Ectodermal cell (in vitro differentiated cells): Measurements from ENCODE around the gene VSTM2L. TPM values are rescaled to one million over a fixed set of nuclear protein-coding genes. Genes with fewer than 3 reads are reported as not detected.
A peak's percentile ranks its signal among the peaks of the same experiment; 100 is the strongest.
"Not testable (repeated sequence)": the region's sequence is repeated elsewhere in the genome, so short reads cannot be mapped to it uniquely, and the experiment has no call there.

Experiments used
- H3K27ac ChIP-seq: 2 replicates; pipeline ENCODE4 v1.7.0; 2013; ENCODE audit warnings: mild to moderate bottlenecking, low read depth, low read length; ENCODE audit not compliant: insufficient read depth, poor library complexity, severe bottlenecking
- H3K27me3 ChIP-seq: 2 replicates; pipeline ENCODE4 v1.7.0; 2013; ENCODE audit warnings: mild to moderate bottlenecking, low read length; ENCODE audit not compliant: insufficient read depth, control insufficient read depth, poor library complexity, severe bottlenecking
- H3K36me3 ChIP-seq: one replicate; pipeline ENCODE4 v1.7.0; 2013; ENCODE audit warnings: low read length; ENCODE audit not compliant: control insufficient read depth, insufficient read depth
- H3K4me1 ChIP-seq: one replicate; pipeline ENCODE4 v1.7.0; 2013; ENCODE audit warnings: low read length; ENCODE audit not compliant: control insufficient read depth, insufficient read depth
- H3K4me3 ChIP-seq: 2 replicates; pipeline ENCODE4 v1.7.0; 2013; ENCODE audit warnings: low read depth, low read length, control low read depth; ENCODE audit not compliant: insufficient read depth
- H3K9me3 ChIP-seq: 2 replicates; pipeline ENCODE4 v1.7.0; 2013; ENCODE audit warnings: mild to moderate bottlenecking, low read length, moderate library complexity; ENCODE audit not compliant: control insufficient read depth
- WGBS, 2 experiments: methylation state at CpG; one replicate each; pipeline ENCODE4 v1.1.7; 2013; ENCODE audit warnings: missing lambda C conversion rate in 2 of 2; 5-methylcytosine and 5-hydroxymethylcytosine counted together
- polyA plus RNA-seq, 4 experiments: library from polyadenylated mRNA; stranded (reverse); fragments of 50-300 nt; gene quantifications; one replicate each; pipeline ENCODE4 v1.2.3, GENCODE V29; 2013

Gene VSTM2L
- 16.8 TPM for polyA plus RNA-seq (2013, experiment 1 of 4)
- 17.7 TPM for polyA plus RNA-seq (2013, experiment 2 of 4)
- polyA plus RNA-seq (2013, experiment 3 of 4), result 24.9 TPM
- 31.2 TPM for polyA plus RNA-seq (2013, experiment 4 of 4)

GRCh38 chr20:37902504-37903313 lies at the start of gene VSTM2L:
VSTM2L (plus strand) TSS chr20:37903127; CDS start chr20:37903351, 224 bp downstream.
- Histone ChIP-seq H3K27ac (no peak within 1 kb of the TSS), H3K4me1 (peaks cover 34% of the 10 kb centered on the region), H3K27me3 (peaks cover 20% of the 10 kb centered on the region), H3K4me3 (peak within 1 kb of the TSS; percentile 53), H3K9me3 (no peaks in the 10 kb centered on the region), H3K36me3 (no peaks in the 10 kb centered on the region)
- 4% methylated on average over 71 of the region's 71 CpGs for WGBS, 2 experiments

GRCh38 chr20:37853823-37854375 lies 49.0 kb upstream of the VSTM2L start:
- Histone ChIP-seq H3K27ac (no peak overlapping the region), H3K9me3 (no peaks in the 10 kb centered on the region), H3K27me3 (no peaks in the 10 kb centered on the region), H3K4me3 (no peak overlapping the region), H3K4me1 (peaks cover 3% of the 10 kb centered on the region), H3K36me3 (no peaks in the 10 kb centered on the region)
- 97 to 100% methylated on average over 2 of the region's 2 CpGs for WGBS, 2 experiments

- not testable (repeated sequence) for H3K36me3 ChIP-seq, H3K27me3 ChIP-seq, H3K27ac ChIP-seq, H3K4me3 ChIP-seq, H3K9me3 ChIP-seq, H3K4me1 ChIP-seq
- WGBS, 2 experiments, result 93 to 96% methylated on average over 5 of the region's 5 CpGs
Measured at GRCh38 chr20:37856034-37856433, 46.9 kb upstream of the VSTM2L start.

GRCh38 chr20:37856932-37857660 lies 45.8 kb upstream of the VSTM2L start:
- peaks cover 10% of the 10 kb centered on the region for H3K36me3 ChIP-seq
- H3K27ac ChIP-seq, result no peak overlapping the region
- H3K4me1 ChIP-seq, result peaks cover 3% of the 10 kb centered on the region
- no peaks in the 10 kb centered on the region for H3K27me3 ChIP-seq
- WGBS, 2 experiments, result 88 to 90% methylated on average over 10 of the region's 10 CpGs
- no peak overlapping the region for H3K4me3 ChIP-seq
- no peaks in the 10 kb centered on the region for H3K9me3 ChIP-seq

GRCh38 chr20:37859406-37860171 lies 43.3 kb upstream of the VSTM2L start:
- H3K36me3 ChIP-seq, result peaks cover 10% of the 10 kb centered on the region
- H3K4me3 ChIP-seq, result no peak overlapping the region
- no peak overlapping the region for H3K27ac ChIP-seq
- H3K4me1 ChIP-seq, result peaks cover 3% of the 10 kb centered on the region
- H3K9me3 ChIP-seq, result no peaks in the 10 kb centered on the region
- 92 to 93% methylated on average over 15 of the region's 15 CpGs for WGBS, 2 experiments
- H3K27me3 ChIP-seq, result no peaks in the 10 kb centered on the region

- Histone ChIP-seq H3K4me3 (no peak overlapping the region), H3K36me3 (peaks cover 10% of the 10 kb centered on the region), H3K9me3 (no peaks in the 10 kb centered on the region), H3K4me1 (peaks cover 9% of the 10 kb centered on the region), H3K27me3 (no peaks in the 10 kb centered on the region), H3K27ac (no peak overlapping the region)
- WGBS, 2 experiments, result 95% methylated on average over 5 of the region's 5 CpGs
Measured at GRCh38 chr20:37863289-37863688, 39.6 kb upstream of the VSTM2L start.

- 74 to 77% methylated on average over 8 of the region's 8 CpGs for WGBS, 2 experiments
- Histone ChIP-seq H3K4me1 (peaks cover 19% of the 10 kb centered on the region), H3K9me3 (no peaks in the 10 kb centered on the region), H3K27me3 (no peaks in the 10 kb centered on the region), H3K27ac (no peak overlapping the region), H3K36me3 (peaks cover 10% of the 10 kb centered on the region), H3K4me3 (no peak overlapping the region)
Measured at GRCh38 chr20:37864298-37864697, 38.6 kb upstream of the VSTM2L start.

GRCh38 chr20:37866051-37866450 lies 36.9 kb upstream of the VSTM2L start:
- WGBS, 2 experiments, result 96 to 98% methylated on average over 10 of the region's 10 CpGs
- H3K27ac ChIP-seq, result no peak overlapping the region

GRCh38 chr20:37867289-37868195 lies 35.4 kb upstream of the VSTM2L start:
- Histone ChIP-seq H3K4me1 (peaks cover 26% of the 10 kb centered on the region), H3K27ac (peak overlapping the region; percentile 8)
- WGBS, 2 experiments, result 91 to 93% methylated on average over 14 to 15 of the region's 15 CpGs

More at GRCh38 chr20:37866051-37866450, 36.9 kb upstream of the VSTM2L start:
- H3K27me3 ChIP-seq, result no peaks in the 10 kb centered on the region
- no peaks in the 10 kb centered on the region for H3K36me3 ChIP-seq
- H3K4me3 ChIP-seq, result no peak overlapping the region
- no peaks in the 10 kb centered on the region for H3K9me3 ChIP-seq
- H3K4me1 ChIP-seq, result peaks cover 26% of the 10 kb centered on the region

More at GRCh38 chr20:37867289-37868195, 35.4 kb upstream of the VSTM2L start:
- Histone ChIP-seq H3K9me3 (no peaks in the 10 kb centered on the region), H3K4me3 (no peak overlapping the region), H3K27me3 (no peaks in the 10 kb centered on the region), H3K36me3 (no peaks in the 10 kb centered on the region)
